ENCODE data around the gene SLC35B1. TPM values are rescaled to one million over a fixed set of nuclear protein-coding genes. Genes with fewer than 3 reads are reported as not detected.

Gene SLC35B1
- total RNA-seq, 3 donors from 2014 or later (not counting 1 experiment from before 2014, with no cell fraction given), result 74.0 to 121 (median 90.2) TPM

DNA sequence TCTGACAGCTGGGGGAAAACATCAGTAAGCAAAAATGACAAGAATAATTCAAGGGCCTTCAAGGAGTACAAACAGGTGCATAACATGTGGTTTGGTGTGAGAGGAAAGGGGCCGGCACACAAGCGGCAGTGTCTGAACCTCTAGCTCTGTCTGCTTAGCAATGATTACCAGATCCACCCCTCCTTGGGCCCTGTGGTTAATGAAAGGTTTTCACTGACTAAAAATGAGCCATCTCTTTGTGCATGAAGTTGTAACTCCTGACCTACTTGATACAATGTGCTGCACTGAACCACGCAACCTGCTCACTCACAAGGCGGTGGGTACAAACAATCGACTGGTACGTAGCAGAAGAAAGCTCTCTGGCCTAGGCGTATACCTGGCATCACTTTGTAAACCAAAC is 41.0 kb upstream of the SLC35B1 start:
- H3K36me3 ChIP-seq (ENCODE audit: control insufficient read depth, insufficient read depth, low read length), result peaks cover 4% of the 10 kb centered on the region
- Mint-ChIP-seq H3K4me1 (peaks cover 73 to 76% of the 10 kb centered on the region in 2 donors), H3K4me3 (peak overlapping the region; percentile 81), H3K9me3 (no peaks in the 10 kb centered on the region), H3K36me3 (no peaks in the 10 kb centered on the region), H3K27ac (peak overlapping the region; percentile 93 to 97), H3K27me3 (ENCODE audit: low read depth in 2 of 2) (no peaks in the 10 kb centered on the region)
- 4% methylated on average over 6 of the region's 7 CpGs for WGBS (ENCODE audit: insufficient coverage)
- peaks cover 78% of the 10 kb centered on the region for H3K4me1 ChIP-seq (ENCODE audit: control insufficient read depth, insufficient read depth, low read length)
- no peaks in the 10 kb centered on the region for H3K9me3 ChIP-seq (ENCODE audit: control insufficient read depth, insufficient read depth, low read length)
- no peak overlapping the region for H3K4me3 ChIP-seq (ENCODE audit: low read length)
- DNase-seq, result peak; percentile 45 to 82
- intact Hi-C loops (cut with micrococcal nuclease), result loop anchor here (1.0 to 2.0 kb wide), 2 partner anchors 9 to 40 kb away; partner anchors contain the start of gene KAT7
- TF ChIP-seq CTCF (IDR thresholded peaks at IDR 0.05), result no peak
- no peaks in the 10 kb centered on the region for H3K27me3 ChIP-seq (ENCODE audit: control insufficient read depth, insufficient read depth, low read length)
- peak overlapping the region; percentile 92 for H3K27ac ChIP-seq (ENCODE audit: low read length)
- peak; percentile 72 to 83 (median 81) for ATAC-seq

- H3K9me3 Mint-ChIP-seq, result no peaks in the 10 kb centered on the region
- no peak overlapping the region for H3K4me3 ChIP-seq (ENCODE audit: low read length)
- H3K27me3 ChIP-seq (ENCODE audit: control insufficient read depth, insufficient read depth, low read length), result no peaks in the 10 kb centered on the region
- H3K27me3 Mint-ChIP-seq (ENCODE audit: low read depth in 2 of 2), result no peaks in the 10 kb centered on the region
- H3K4me1 ChIP-seq (ENCODE audit: control insufficient read depth, insufficient read depth, low read length), result peaks cover 78% of the 10 kb centered on the region
- DNase-seq (peak in 1 of 2 donors; percentile 72), ATAC-seq (peak in 1 of 3 donors; percentile 5)
- WGBS (ENCODE audit: insufficient coverage), result 8% methylated on average over 3 of the region's 3 CpGs
- H3K27ac Mint-ChIP-seq, result peak overlapping the region; percentile 93 to 97
- intact Hi-C loops (cut with micrococcal nuclease), result loop anchor here (1.0 to 2.0 kb wide), 2 partner anchors 9 to 41 kb away; partner anchors contain the start of gene KAT7
- TF ChIP-seq CTCF (IDR thresholded peaks at IDR 0.05), result no peak
- peaks cover 4% of the 10 kb centered on the region for H3K36me3 ChIP-seq (ENCODE audit: control insufficient read depth, insufficient read depth, low read length)
- H3K4me3 Mint-ChIP-seq, result peak overlapping the region; percentile 81
- peaks cover 67 to 72% of the 10 kb centered on the region in 2 donors for H3K4me1 Mint-ChIP-seq
- H3K9me3 ChIP-seq (ENCODE audit: control insufficient read depth, insufficient read depth, low read length), result no peaks in the 10 kb centered on the region
- no peaks in the 10 kb centered on the region for H3K36me3 Mint-ChIP-seq
- peak overlapping the region; percentile 92 for H3K27ac ChIP-seq (ENCODE audit: low read length)
Measured at GRCh38 chr17:49748223-49748622, 40.5 kb upstream of the SLC35B1 start.

DNA sequence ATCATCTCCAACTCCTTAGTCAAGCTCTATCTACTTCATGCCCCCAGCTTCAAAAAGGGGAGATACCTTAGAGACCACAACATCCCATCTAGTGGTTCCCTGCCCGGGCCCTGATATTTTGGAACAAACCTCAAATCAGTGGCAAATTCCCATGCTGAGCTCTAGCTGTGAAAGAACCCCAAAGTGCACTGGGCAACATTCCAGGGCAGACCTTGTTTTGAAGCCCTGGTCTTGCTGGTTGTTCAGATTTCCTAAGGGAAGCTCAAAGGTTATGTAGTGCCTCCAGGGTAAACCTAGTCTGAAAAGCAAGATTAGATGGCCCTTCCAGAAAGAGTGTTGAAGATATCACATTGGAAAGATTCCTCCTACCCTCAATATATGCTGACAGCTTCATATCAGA is 39.9 kb upstream of the SLC35B1 start:
- Mint-ChIP-seq H3K27me3 (ENCODE audit: low read depth in 2 of 2) (no peaks in the 10 kb centered on the region), H3K27ac (peak overlapping the region; percentile 93 to 97), H3K36me3 (no peaks in the 10 kb centered on the region), H3K9me3 (no peaks in the 10 kb centered on the region), H3K4me1 (peaks cover 69 to 74% of the 10 kb centered on the region in 2 donors), H3K4me3 (peak overlapping the region; percentile 81)
- no peak for TF ChIP-seq CTCF (IDR thresholded peaks at IDR 0.05)
- intact Hi-C loops (cut with micrococcal nuclease), result loop anchor here (1.0 to 2.0 kb wide), 2 partner anchors 8 to 41 kb away; partner anchors contain the start of gene KAT7
- Histone ChIP-seq H3K27me3 (ENCODE audit: control insufficient read depth, insufficient read depth, low read length) (no peaks in the 10 kb centered on the region), H3K4me1 (ENCODE audit: control insufficient read depth, insufficient read depth, low read length) (peaks cover 78% of the 10 kb centered on the region), H3K36me3 (ENCODE audit: control insufficient read depth, insufficient read depth, low read length) (peaks cover 4% of the 10 kb centered on the region), H3K4me3 (ENCODE audit: low read length) (no peak overlapping the region), H3K9me3 (ENCODE audit: control insufficient read depth, insufficient read depth, low read length) (no peaks in the 10 kb centered on the region), H3K27ac (ENCODE audit: low read length) (peak overlapping the region; percentile 92)
- ATAC-seq, result no peak
- 5% methylated on average over 1 of the region's 1 CpG for WGBS (ENCODE audit: insufficient coverage)
- no peak for DNase-seq
